Epidermal melanocyte (primary cell): ENCODE measurements around the gene IRF8.
"Not testable (repeated sequence)": the region's sequence is repeated elsewhere in the genome, so short reads cannot be mapped to it uniquely, and the experiment has no call there.

Source experiments
- DNase-seq: peaks from one replicate; pipeline ENCODE4 v3.0.0; 2011; ENCODE audit warnings: low spot score; ENCODE audit not compliant: insufficient read length

IRF8 gene

GRCh38 chr16:85891776-85892166 is 7.2 kb upstream of the IRF8 start:
- DNase-seq: no peak

- DNase-seq: no peak
These were observed 6.2 kb upstream of the IRF8 start for GRCh38 chr16:85892760-85893159.

- DNase-seq: no peak
These were observed 4.7 kb upstream of the IRF8 start for GRCh38 chr16:85894266-85894665.

GRCh38 chr16:85897382-85897781 is 1.6 kb upstream of the IRF8 start:
- DNase-seq: no peak

GRCh38 chr16:85899444-85899843 is 482 bp downstream of the IRF8 start:
- no peak for DNase-seq

GRCh38 chr16:85900027-85900792 is 1.2 kb downstream of the IRF8 start:
- no peak for DNase-seq

- DNase-seq: no peak
These were observed 2.1 kb downstream of the IRF8 start for GRCh38 chr16:85901110-85901509.

GRCh38 chr16:85901773-85902365 is 2.9 kb downstream of the IRF8 start:
- no peak for DNase-seq

- DNase-seq: no peak
These were observed 3.6 kb downstream of the IRF8 start for GRCh38 chr16:85902366-85903155.

GRCh38 chr16:85903559-85903958 is 4.6 kb downstream of the IRF8 start:
- no peak for DNase-seq

- no peak for DNase-seq
These were observed 6.4 kb downstream of the IRF8 start for GRCh38 chr16:85905110-85906095.

- no peak for DNase-seq
These were observed 7.4 kb downstream of the IRF8 start for GRCh38 chr16:85906349-85906748.

- not testable (repeated sequence) for DNase-seq
These were observed 8.3 kb downstream of the IRF8 start for GRCh38 chr16:85907231-85907630.

GRCh38 chr16:85908444-85908843 is 9.5 kb downstream of the IRF8 start:
- no peak for DNase-seq

- DNase-seq: no peak
These were observed 10.1 kb downstream of the IRF8 start for GRCh38 chr16:85908889-85909589.

GRCh38 chr16:85909932-85910853 is 11.2 kb downstream of the IRF8 start:
- no peak for DNase-seq

GRCh38 chr16:85910854-85911247 is 11.9 kb downstream of the IRF8 start:
- DNase-seq: no peak

- DNase-seq: no peak
These were observed 12.4 kb downstream of the IRF8 start for GRCh38 chr16:85911251-85911930.
